Measurements from ENCODE around the gene TSC22D3.
"Not testable (repeated sequence)": the region's sequence is repeated elsewhere in the genome, so short reads cannot be mapped to it uniquely, and the experiment has no call there.

Gene TSC22D3

GRCh38 chrX:107677909-107678308, 97.7 kb downstream of the TSC22D3 start:
- DNase-seq = no peak

GRCh38 chrX:107677501-107677901, 98.1 kb downstream of the TSC22D3 start:
- no peak for DNase-seq

- DNase-seq = peak; percentile 71
These were observed 98.8 kb downstream of the TSC22D3 start for GRCh38 chrX:107676559-107677378.

GRCh38 chrX:107675823-107676555, 99.6 kb downstream of the TSC22D3 start:
- peak; percentile 37 for DNase-seq

GRCh38 chrX:107675365-107675654, 100.3 kb downstream of the TSC22D3 start:
- DNase-seq = no peak

GRCh38 chrX:107674480-107675364, 100.9 kb downstream of the TSC22D3 start:
- peak; percentile 85 for DNase-seq

GRCh38 chrX:107673933-107674479, 101.6 kb downstream of the TSC22D3 start:
- peak; percentile 97 for DNase-seq

GRCh38 chrX:107673431-107673830, 102.2 kb downstream of the TSC22D3 start:
- DNase-seq = peak; percentile 42

GRCh38 chrX:107672955-107673378, 102.6 kb downstream of the TSC22D3 start:
- peak; percentile 93 for DNase-seq

GRCh38 chrX:107671256-107671655, 104.3 kb downstream of the TSC22D3 start:
- not testable (repeated sequence) for DNase-seq

GRCh38 chrX:107669885-107670628, 105.5 kb downstream of the TSC22D3 start:
- DNase-seq = no peak

GRCh38 chrX:107669261-107669660, 106.3 kb downstream of the TSC22D3 start:
- no peak for DNase-seq

- not testable (repeated sequence) for DNase-seq
These were observed 106.9 kb downstream of the TSC22D3 start for GRCh38 chrX:107668710-107669109.

GRCh38 chrX:107667426-107667825, 108.2 kb downstream of the TSC22D3 start:
- DNase-seq = no peak

GRCh38 chrX:107666931-107667330, 108.7 kb downstream of the TSC22D3 start:
- no peak for DNase-seq
